Adrenal gland (tissue), 12 donors: ENCODE measurements around the gene RAP1GAP2. TPM values are rescaled to one million over a fixed set of nuclear protein-coding genes. Genes with fewer than 3 reads are reported as not detected.

ENCODE experiments used
- DNase-seq, 7 donors: peaks; one replicate each; pipeline ENCODE4 v3.0.0-alpha.2; 2019 to 2020
- H3K27ac ChIP-seq, 5 donors: fragments of 200-600 bp; sonication (generic) in 4 of 5; 1 replicate in 3 of 5; 2 replicates in 2 of 5; pipeline versions ENCODE4 v1.5.1 to v1.8.0; 2016 to 2020; ENCODE audit warnings: mild to moderate bottlenecking in 1 of 5
- H3K27me3 ChIP-seq: fragments of 200-600 bp; 2 replicates; pipeline ENCODE4 v1.8.0; 2021
- H3K36me3 ChIP-seq, 2 donors: fragments of 200-600 bp; replicated peaks in 1 of 2; 1 replicate in 1 of 2; 2 replicates in 1 of 2; pipeline versions ENCODE4 v1.5.1 to v1.8.0; 2018 to 2022
- H3K4me1 ChIP-seq, 2 donors: fragments of 200-600 bp; replicated peaks in 1 of 2; 1 replicate in 1 of 2; 2 replicates in 1 of 2; pipeline versions ENCODE4 v1.5.1 to v1.8.0; 2018 to 2021
- H3K4me3 ChIP-seq, 4 donors: fragments of 200-600 bp; sonication (generic) in 3 of 4; one replicate each; pipeline ENCODE4 v1.5.1; 2016 to 2018
- H3K9me3 ChIP-seq, 3 donors: fragments of 200-600 bp; sonication (generic) in 1 of 3; replicated peaks in 1 of 3; 1 replicate in 2 of 3; 2 replicates in 1 of 3; pipeline versions ENCODE4 v1.5.1 to v1.8.0; 2016 to 2021
- CTCF ChIP-seq, 6 experiments: fragments of 450-650 bp in 4 of 6; fragments of 200-600 bp in 2 of 6; sonication (generic) in 1 of 6; IDR thresholded peaks; 1 replicate in 5 of 6; 2 replicates in 1 of 6; pipeline versions ENCODE4 v1.5.1 to v1.8.0; 2016 to 2021; ENCODE audit warnings: antibody characterized with exemption in 6 of 6, mild to moderate bottlenecking in 2 of 6, moderate library complexity in 1 of 6
- POLR2A ChIP-seq, 2 donors: fragments of 450-650 bp; IDR thresholded peaks; one replicate each; pipeline ENCODE4 v1.6.1; 2017; ENCODE audit warnings: antibody characterized with exemption in 2 of 2, mild to moderate bottlenecking in 2 of 2, moderate library complexity in 1 of 2
- WGBS, 4 donors: extraction: QIAGEN DNeasy Blood & Tissue Kit in 2 of 4; methylation state at CpG; one replicate each; pipeline versions ENCODE4 v1.1.5 to v1.1.7; 2013 to 2017; 5-methylcytosine and 5-hydroxymethylcytosine counted together
- intact Hi-C, 2 donors: fragments of 100-400 bp; cut with DNase I; formaldehyde crosslinking; loops; one replicate each; pipeline versions ENCODE4 v1.14.1 to v1.15.0; 2022 to 2023
- polyA plus RNA-seq, 3 donors: library from polyadenylated mRNA; stranded (reverse); fragments of 200-250 nt in 2 of 3; fragments of 350-450 nt in 1 of 3; fragmentation: Illumina TruSeq in 1 of 3; extraction: RNeasy Lipid Tissue Mini Kit (QIAGEN cat#74804) in 1 of 3; gene quantifications; one replicate each; pipeline ENCODE4 v1.2.3, GENCODE V29; 2013 to 2014
- total RNA-seq, 9 donors: library from RNA; depleted of rRNA in 4 of 9; stranded (reverse); fragments of >200 nt in 4 of 9; fragments of 120-200 nt in 1 of 9; fragmentation: NEBNext Ultra II Directional in 1 of 9; extraction: Animal tissue kit (Norgen Biotek cat#: 25700) in 1 of 9; gene quantifications; one replicate each; pipeline versions ENCODE4 v1.1.0 to v1.2.4, GENCODE V29; 2013 to 2023
- donor health status: healthy with polysubstance abuse.
- donor health status: Bipolar disorder and iron deficiency.
- donor health status: DM: yes; HTN: yes; CAD: no.
- donor health status: DM: no; HTN: no; CAD: no.
- donor health status: DM: no; HTN: no; CAD: no.
- donor health status: DM: yes; HTN: yes; CAD: no.

Gene RAP1GAP2
- total and polyA plus RNA-seq, 12 donors, result 4.2 to 20.4 (median 6.9) TPM

GRCh38 chr17:2875608-2876007 lies 79.4 kb downstream of the RAP1GAP2 start:
- Histone ChIP-seq H3K27me3 (no peaks in the 10 kb centered on the region), H3K27ac (no peak overlapping the region), H3K4me3 (no peak overlapping the region), H3K9me3 (no peaks in the 10 kb centered on the region), H3K36me3 (no peaks in the 10 kb centered on the region), H3K4me1 (no peaks in the 10 kb centered on the region)
- DNase-seq, result no peak
- 86 to 91% (median 89%) methylated on average over 13 of the region's 13 CpGs for WGBS, 4 donors
- intact Hi-C loops, result no loop called here
- no peak for TF ChIP-seq CTCF (IDR thresholded peaks at IDR 0.05)
- TF ChIP-seq POLR2A (IDR thresholded peaks at IDR 0.05), result no peak

GRCh38 chr17:2876467-2876866 lies 80.2 kb downstream of the RAP1GAP2 start:
- H3K27ac ChIP-seq, result no peak overlapping the region
- 74 to 80% (median 77%) methylated on average over 6 of the region's 6 CpGs for WGBS, 4 donors
- H3K36me3 ChIP-seq, result no peaks in the 10 kb centered on the region
- no peak overlapping the region for H3K4me3 ChIP-seq
- no peaks in the 10 kb centered on the region for H3K4me1 ChIP-seq
- no peaks in the 10 kb centered on the region for H3K27me3 ChIP-seq
- no peak for TF ChIP-seq CTCF (IDR thresholded peaks at IDR 0.05)
- no peak for TF ChIP-seq POLR2A (IDR thresholded peaks at IDR 0.05)
- no peak for DNase-seq
- intact Hi-C loops, result no loop called here
- no peaks in the 10 kb centered on the region for H3K9me3 ChIP-seq

- intact Hi-C loops, result no loop called here
- no peaks in the 10 kb centered on the region for H3K27me3 ChIP-seq
- H3K4me1 ChIP-seq, result peaks cover 0 to 10% of the 10 kb centered on the region in 2 donors
- 87 to 98% (median 94%) methylated on average over 5 to 16 of the region's 16 CpGs for WGBS, 4 donors
- no peaks in the 10 kb centered on the region for H3K9me3 ChIP-seq
- DNase-seq, result no peak
- H3K27ac ChIP-seq, result no peak overlapping the region
- H3K36me3 ChIP-seq, result no peaks in the 10 kb centered on the region
- no peak overlapping the region for H3K4me3 ChIP-seq
- TF ChIP-seq CTCF (IDR thresholded peaks at IDR 0.05), result no peak
- TF ChIP-seq POLR2A (IDR thresholded peaks at IDR 0.05), result no peak
Measured at GRCh38 chr17:2878751-2879254, 82.6 kb downstream of the RAP1GAP2 start.

GRCh38 chr17:2880050-2880449 lies 83.8 kb downstream of the RAP1GAP2 start:
- H3K9me3 ChIP-seq, result no peaks in the 10 kb centered on the region
- DNase-seq, result no peak
- H3K4me3 ChIP-seq, result no peak overlapping the region
- no peak for TF ChIP-seq POLR2A (IDR thresholded peaks at IDR 0.05)
- TF ChIP-seq CTCF (IDR thresholded peaks at IDR 0.05), result no peak
- H3K36me3 ChIP-seq, result no peaks in the 10 kb centered on the region
- no peaks in the 10 kb centered on the region for H3K27me3 ChIP-seq
- intact Hi-C loops, result no loop called here
- WGBS, 4 donors, result 67 to 80% (median 75%) methylated on average over 8 of the region's 8 CpGs
- H3K4me1 ChIP-seq, result peaks cover 0 to 11% of the 10 kb centered on the region in 2 donors
- no peak overlapping the region for H3K27ac ChIP-seq
